Endothelial cell of umbilical vein (primary cell): ENCODE results near the gene POLR3GL. TPM values are rescaled to one million over a fixed set of nuclear protein-coding genes. Genes with fewer than 3 reads are reported as not detected.

Experiments used
- BruUV-seq: library from RNA; stranded (reverse); fragments of 400-500 nt; replicated peaks from 2 replicates; lab custom pipeline; 2021; lab: Mats Ljungman, UMichigan
- CTCF ChIA-PET: fragments of 300-600, 350-600 bp; sonication (Branson Sonifier 250); formaldehyde crosslinking; loops from one replicate; lab custom pipeline; 2021; ENCODE audit warnings: antibody characterized with exemption, inconsistent platforms; lab: Charles Lee
- POLR2A ChIA-PET: fragments of 300-600, 350-600 bp; sonication (Branson Sonifier 250); formaldehyde crosslinking; loops from one replicate; lab custom pipeline; 2021; ENCODE audit warnings: antibody characterized with exemption, inconsistent platforms; lab: Charles Lee
- DNase-seq: peaks from one replicate; pipeline ENCODE4 v3.0.0-alpha.2; 2011; ENCODE audit warnings: low read depth, low spot score
- FAIRE-seq: peaks from 2 replicates; lab custom pipeline; 2011; peaks lifted over from hg19 to GRCh38; lab: Jason Lieb, UNC
- H2AFZ ChIP-seq: 2 replicates; pipeline ENCODE4 v1.6.0; 2012; ENCODE audit warnings: low read depth, low read length, control low read depth, inconsistent platforms
- H3K27ac ChIP-seq: 2 replicates; pipeline ENCODE4 v1.5.1; 2011; ENCODE audit warnings: low read depth, mild to moderate bottlenecking, control low read depth, low read length, moderate library complexity; ENCODE audit not compliant: insufficient read depth
- H3K27me3 ChIP-seq, 2 experiments: 2 replicates each; pipeline versions ENCODE4 v1.6.0 to v1.6.1; 2011; ENCODE audit warnings: low read length in 2 of 2, mixed read lengths in 1 of 2; ENCODE audit not compliant: control insufficient read depth in 2 of 2, insufficient read depth in 2 of 2
- H3K36me3 ChIP-seq, 2 experiments: 2 replicates in 1 of 2; 3 replicates in 1 of 2; pipeline ENCODE4 v1.5.1; 2011; ENCODE audit warnings: low read length in 2 of 2, mild to moderate bottlenecking in 1 of 2, moderate library complexity in 1 of 2; ENCODE audit not compliant: control insufficient read depth in 2 of 2, insufficient read depth in 2 of 2; ENCODE audit errors: extremely low read depth in 1 of 2
- H3K4me1 ChIP-seq: 3 replicates; pipeline ENCODE4 v1.5.1; 2011; ENCODE audit warnings: mild to moderate bottlenecking, low read length; ENCODE audit not compliant: control insufficient read depth, insufficient read depth; ENCODE audit errors: extremely low read depth
- H3K4me2 ChIP-seq: 2 replicates; pipeline ENCODE4 v1.6.1; 2011; ENCODE audit warnings: low read length, control low read depth, mixed read lengths; ENCODE audit not compliant: insufficient read depth
- H3K4me3 ChIP-seq, 3 experiments: fragments of 200-600 bp in 1 of 3; sonication (generic), shearing (Covaris generic) in 1 of 3; replicated peaks in 1 of 3; 2 replicates each; pipeline ENCODE4 v1.5.1; 2011 to 2016; ENCODE audit warnings: control low read depth in 3 of 3, low read length in 3 of 3, mild to moderate bottlenecking in 2 of 3, inconsistent platforms in 1 of 3, low read depth in 1 of 3, moderate library complexity in 1 of 3; ENCODE audit not compliant: insufficient read depth in 1 of 3
- H3K79me2 ChIP-seq: 2 replicates; pipeline ENCODE4 v1.6.0; 2012; ENCODE audit warnings: low read length, inconsistent platforms; ENCODE audit not compliant: control insufficient read depth, insufficient read depth
- H3K9ac ChIP-seq: replicated peaks from 2 replicates; pipeline ENCODE3; 2011; ENCODE audit warnings: low read length, control low read depth; ENCODE audit not compliant: insufficient read depth; ENCODE audit errors: extremely low read depth
- H3K9me1 ChIP-seq: replicated peaks from 3 replicates; pipeline ENCODE4 v1.6.0; 2011; ENCODE audit warnings: mild to moderate bottlenecking, low read length; ENCODE audit not compliant: control insufficient read depth, insufficient read depth; ENCODE audit errors: extremely low read depth
- H3K9me3 ChIP-seq: replicated peaks from 2 replicates; pipeline ENCODE4 v1.5.1; 2012; ENCODE audit warnings: low read length, inconsistent platforms; ENCODE audit not compliant: control insufficient read depth, insufficient read depth
- H4K20me1 ChIP-seq: replicated peaks from 2 replicates; pipeline ENCODE3; 2011; ENCODE audit warnings: mild to moderate bottlenecking, low read length; ENCODE audit not compliant: control insufficient read depth, insufficient read depth; ENCODE audit errors: extremely low read depth
- EZH2 ChIP-seq: IDR thresholded peaks from 2 replicates; pipeline ENCODE4 v1.6.1; 2012; ENCODE audit warnings: borderline replicate concordance, low read depth, mild to moderate bottlenecking, moderate library complexity, low read length, inconsistent platforms; ENCODE audit not compliant: severe bottlenecking
- FOS ChIP-seq: IDR thresholded peaks from 2 replicates; pipeline ENCODE4 v1.6.1; 2011; ENCODE audit warnings: mild to moderate bottlenecking, low read length, moderate library complexity, borderline replicate concordance; ENCODE audit not compliant: insufficient read depth
- GATA2 ChIP-seq: IDR thresholded peaks from 2 replicates; pipeline ENCODE4 v1.7.0; 2011; ENCODE audit warnings: low read depth, mild to moderate bottlenecking, moderate library complexity, mixed read lengths, low read length; ENCODE audit not compliant: insufficient read length, insufficient read depth
- JUN ChIP-seq: IDR thresholded peaks from 2 replicates; pipeline ENCODE4 v1.6.1; 2011; ENCODE audit warnings: borderline replicate concordance, low read depth; ENCODE audit not compliant: insufficient read length, insufficient read depth
- MYC ChIP-seq: IDR thresholded peaks from one replicate; pipeline ENCODE4 v1.6.1; 2011; ENCODE audit warnings: mild to moderate bottlenecking, low read depth, low read length
- dilution Hi-C: fragments of 300-500 bp; cut with MboI; formaldehyde crosslinking; loops from one replicate; pipeline ENCODE4 v1.15.0; 2019; ENCODE audit warnings: low sequenced_read_pairs; ENCODE audit not compliant: extremely low pct_ligation_motif_present
- intact Hi-C: fragments of 100-400 bp; cut with micrococcal nuclease; formaldehyde crosslinking; loops from one replicate; pipeline ENCODE4 v1.10.0; 2022
- polyA plus RNA-seq, 4 experiments: library from polyadenylated mRNA; depleted of rRNA in 3 of 4; stranded (reverse) in 3 of 4; unstranded in 1 of 4; fragments of >200 nt; gene quantifications; 2 replicates each; pipeline versions ENCODE4 v1.2.1 to v1.2.3, GENCODE V29; 2011 to 2012; ENCODE audit warnings: missing spikeins in 1 of 4
- total RNA-seq: library from RNA; stranded (reverse); gene quantifications from 2 replicates; pipeline ENCODE4 v1.2.3, GENCODE V29; 2021
- TF ChIP-seq, protein P1 (sequence below): IDR thresholded peaks from 2 replicates; pipeline ENCODE4 v1.6.1; 2011; ENCODE audit not compliant: insufficient read depth, insufficient read length
- TF ChIP-seq, protein P2 (sequence below), 2 donors: IDR thresholded peaks; 1 replicate in 1 of 2; 2 replicates in 1 of 2; pipeline ENCODE4 v1.5.1; 2011; ENCODE audit warnings: low read length in 2 of 2, mild to moderate bottlenecking in 2 of 2, moderate library complexity in 2 of 2, control low read depth in 1 of 2, inconsistent platforms in 1 of 2, low read depth in 1 of 2; ENCODE audit not compliant: insufficient read depth in 1 of 2; ENCODE audit errors: extremely low read depth in 1 of 2

Gene POLR3GL
- total and polyA plus RNA-seq, 2 donors (not counting 3 experiments of a cell fraction or from before 2014, with no cell fraction given) = 12.4 to 15.3 TPM

DNA sequence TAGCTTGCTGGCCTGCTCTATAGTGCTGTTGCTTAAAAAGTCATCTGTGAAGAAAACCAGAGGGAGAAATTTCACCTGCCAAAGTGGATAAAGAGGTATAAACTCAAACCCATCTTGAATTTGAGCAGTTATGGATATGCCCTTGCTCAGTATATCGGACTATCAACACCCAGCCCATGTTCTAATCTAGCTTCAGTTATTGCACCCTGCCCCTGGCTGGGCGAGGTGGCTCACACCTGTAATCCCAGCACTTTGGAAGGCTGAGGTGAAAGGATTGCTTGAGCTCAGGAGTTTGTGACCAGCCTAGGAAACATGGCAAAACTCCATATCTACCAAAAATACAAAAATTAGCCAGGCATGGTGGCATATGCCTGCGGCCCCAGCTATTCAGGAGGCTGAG is 20.0 kb upstream of the POLR3GL start:
- no TSS peak for BruUV-seq
- Histone ChIP-seq H3K27ac (no peak overlapping the region), H3K36me3 (peaks cover 0 to 3% of the 10 kb centered on the region in 2 experiments), H3K9me1 (no peaks in the 10 kb centered on the region), H3K27me3 (no peaks in the 10 kb centered on the region), H3K4me3 (no peak overlapping the region), H3K79me2 (peaks cover 24% of the 10 kb centered on the region), H3K9ac (no peak overlapping the region), H3K9me3 (no peaks in the 10 kb centered on the region), H3K4me2 (no peak overlapping the region), H2AFZ (no peak overlapping the region), H3K4me1 (no peaks in the 10 kb centered on the region), H4K20me1 (no peaks in the 10 kb centered on the region)
- dilution Hi-C loops = no loop called here
- CTCF ChIA-PET = interaction anchor here (0.6 to 1.1 kb wide), 2 partner anchors 14 to 63 kb away, joined by 3 read pairs; partner anchors contain the start of gene LIX1L
- POLR2A ChIA-PET = no interaction called here
- intact Hi-C loops = no loop called here
- DNase-seq (no peak), FAIRE-seq (no peak)
- TF ChIP-seq JUN (no peak), FOS (no peak), MYC (no peak), EZH2 (no peak), GATA2 (no peak)
- TF ChIP-seq, protein P1, sequence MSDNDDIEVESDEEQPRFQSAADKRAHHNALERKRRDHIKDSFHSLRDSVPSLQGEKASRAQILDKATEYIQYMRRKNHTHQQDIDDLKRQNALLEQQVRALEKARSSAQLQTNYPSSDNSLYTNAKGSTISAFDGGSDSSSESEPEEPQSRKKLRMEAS = no peak
- TF ChIP-seq, protein P2, sequence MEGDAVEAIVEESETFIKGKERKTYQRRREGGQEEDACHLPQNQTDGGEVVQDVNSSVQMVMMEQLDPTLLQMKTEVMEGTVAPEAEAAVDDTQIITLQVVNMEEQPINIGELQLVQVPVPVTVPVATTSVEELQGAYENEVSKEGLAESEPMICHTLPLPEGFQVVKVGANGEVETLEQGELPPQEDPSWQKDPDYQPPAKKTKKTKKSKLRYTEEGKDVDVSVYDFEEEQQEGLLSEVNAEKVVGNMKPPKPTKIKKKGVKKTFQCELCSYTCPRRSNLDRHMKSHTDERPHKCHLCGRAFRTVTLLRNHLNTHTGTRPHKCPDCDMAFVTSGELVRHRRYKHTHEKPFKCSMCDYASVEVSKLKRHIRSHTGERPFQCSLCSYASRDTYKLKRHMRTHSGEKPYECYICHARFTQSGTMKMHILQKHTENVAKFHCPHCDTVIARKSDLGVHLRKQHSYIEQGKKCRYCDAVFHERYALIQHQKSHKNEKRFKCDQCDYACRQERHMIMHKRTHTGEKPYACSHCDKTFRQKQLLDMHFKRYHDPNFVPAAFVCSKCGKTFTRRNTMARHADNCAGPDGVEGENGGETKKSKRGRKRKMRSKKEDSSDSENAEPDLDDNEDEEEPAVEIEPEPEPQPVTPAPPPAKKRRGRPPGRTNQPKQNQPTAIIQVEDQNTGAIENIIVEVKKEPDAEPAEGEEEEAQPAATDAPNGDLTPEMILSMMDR (IDR thresholded peaks at IDR 0.05; ENCODE audit: extremely low read depth in 1 of 2, insufficient read depth in 1 of 2, low read depth in 1 of 2, low read length in 2 of 2) = no peak
